ENCODE measurements around the gene SLC48A1. TPM values are rescaled to one million over a fixed set of nuclear protein-coding genes. Genes with fewer than 3 reads are reported as not detected.

Gene SLC48A1
- total and polyA plus RNA-seq, 3 donors from 2014 or later, result 21.0 to 32.0 (median 25.5) TPM

GRCh38 chr12:47751561-47751960 is 21.5 kb upstream of the SLC48A1 start:
- 80 to 83% methylated on average over 7 to 8 of the region's 9 CpGs for WGBS, 2 donors
- no peak for TF ChIP-seq POLR2A (IDR thresholded peaks at IDR 0.05)
- TF ChIP-seq, protein P1, sequence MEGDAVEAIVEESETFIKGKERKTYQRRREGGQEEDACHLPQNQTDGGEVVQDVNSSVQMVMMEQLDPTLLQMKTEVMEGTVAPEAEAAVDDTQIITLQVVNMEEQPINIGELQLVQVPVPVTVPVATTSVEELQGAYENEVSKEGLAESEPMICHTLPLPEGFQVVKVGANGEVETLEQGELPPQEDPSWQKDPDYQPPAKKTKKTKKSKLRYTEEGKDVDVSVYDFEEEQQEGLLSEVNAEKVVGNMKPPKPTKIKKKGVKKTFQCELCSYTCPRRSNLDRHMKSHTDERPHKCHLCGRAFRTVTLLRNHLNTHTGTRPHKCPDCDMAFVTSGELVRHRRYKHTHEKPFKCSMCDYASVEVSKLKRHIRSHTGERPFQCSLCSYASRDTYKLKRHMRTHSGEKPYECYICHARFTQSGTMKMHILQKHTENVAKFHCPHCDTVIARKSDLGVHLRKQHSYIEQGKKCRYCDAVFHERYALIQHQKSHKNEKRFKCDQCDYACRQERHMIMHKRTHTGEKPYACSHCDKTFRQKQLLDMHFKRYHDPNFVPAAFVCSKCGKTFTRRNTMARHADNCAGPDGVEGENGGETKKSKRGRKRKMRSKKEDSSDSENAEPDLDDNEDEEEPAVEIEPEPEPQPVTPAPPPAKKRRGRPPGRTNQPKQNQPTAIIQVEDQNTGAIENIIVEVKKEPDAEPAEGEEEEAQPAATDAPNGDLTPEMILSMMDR (IDR thresholded peaks at IDR 0.05), result no peak
- Histone ChIP-seq H3K36me3 (ENCODE audit: low read depth, missing control alignments) (no peaks in the 10 kb centered on the region), H3K27me3 (no peaks in the 10 kb centered on the region), H3K9me3 (no peaks in the 10 kb centered on the region), H3K4me1 (peaks cover 29% of the 10 kb centered on the region), H3K4me3 (no peak overlapping the region), H3K27ac (no peak overlapping the region)
- DNase-seq, result no peak
- intact Hi-C loops (cut with DNase I; ENCODE audit: low total_unique reads), result no loop called here

DNA sequence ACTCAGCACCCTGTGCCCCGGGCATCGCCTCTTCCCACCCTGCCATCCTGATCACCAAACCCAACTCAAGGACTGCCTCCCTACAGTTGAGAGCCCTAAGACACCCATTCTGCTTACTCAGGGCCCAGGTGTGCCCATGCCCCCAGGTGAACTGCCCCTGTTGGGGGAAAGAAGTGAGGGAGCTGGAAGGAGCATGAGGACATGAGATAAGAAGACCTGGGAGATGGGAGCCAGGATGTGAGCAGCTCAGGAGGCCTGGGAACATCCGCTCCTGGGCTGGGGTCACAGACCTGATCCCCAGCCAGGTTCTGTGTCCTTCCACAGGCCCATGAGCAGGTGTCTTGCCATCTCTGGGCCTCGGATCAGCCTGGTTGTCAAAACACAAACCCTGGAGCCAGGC is 20.9 kb upstream of the SLC48A1 start:
- intact Hi-C loops (cut with DNase I; ENCODE audit: low total_unique reads), result no loop called here
- H3K27me3 ChIP-seq, result no peaks in the 10 kb centered on the region
- no peak overlapping the region for H3K4me3 ChIP-seq
- no peak for DNase-seq
- no peak overlapping the region for H3K27ac ChIP-seq
- 88 to 90% methylated on average over 2 to 4 of the region's 4 CpGs for WGBS, 2 donors
- H3K36me3 ChIP-seq (ENCODE audit: low read depth, missing control alignments), result no peaks in the 10 kb centered on the region
- TF ChIP-seq POLR2A (IDR thresholded peaks at IDR 0.05), result no peak
- TF ChIP-seq, protein P1 (IDR thresholded peaks at IDR 0.05), result no peak
- H3K4me1 ChIP-seq, result peaks cover 29% of the 10 kb centered on the region
- no peaks in the 10 kb centered on the region for H3K9me3 ChIP-seq

DNA sequence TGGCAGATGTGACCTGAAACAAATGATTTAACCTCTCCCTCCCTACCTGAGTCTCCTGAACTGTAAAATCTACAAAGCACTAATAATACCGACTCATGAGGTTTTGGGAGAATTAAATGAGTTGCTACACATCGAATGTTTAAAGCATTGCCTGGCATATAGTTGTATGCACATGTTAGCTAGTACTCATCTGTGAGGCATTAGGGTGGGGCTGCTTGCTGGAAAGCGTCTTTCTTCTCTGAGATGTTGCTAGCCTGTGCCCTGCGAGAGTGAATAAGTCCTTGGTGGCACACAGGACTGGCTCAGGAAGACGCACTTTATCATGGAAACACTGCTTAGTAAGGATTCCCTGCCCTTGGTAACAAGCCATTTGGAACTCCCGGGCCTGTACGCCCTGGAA is 20.5 kb upstream of the SLC48A1 start:
- no peak for TF ChIP-seq POLR2A (IDR thresholded peaks at IDR 0.05)
- TF ChIP-seq, protein P1 (IDR thresholded peaks at IDR 0.05), result no peak
- Histone ChIP-seq H3K27me3 (no peaks in the 10 kb centered on the region), H3K4me3 (no peak overlapping the region), H3K4me1 (peaks cover 33% of the 10 kb centered on the region), H3K27ac (peak overlapping the region; percentile 10 to 63), H3K9me3 (no peaks in the 10 kb centered on the region), H3K36me3 (ENCODE audit: low read depth, missing control alignments) (no peaks in the 10 kb centered on the region)
- intact Hi-C loops (cut with DNase I; ENCODE audit: low total_unique reads), result no loop called here
- 59 to 75% methylated on average over 7 of the region's 7 CpGs for WGBS, 2 donors
- DNase-seq, result no peak

GRCh38 chr12:47753021-47754001 is 19.7 kb upstream of the SLC48A1 start:
- intact Hi-C loops (cut with DNase I; ENCODE audit: low total_unique reads), result no loop called here
- H3K4me1 ChIP-seq, result peaks cover 39% of the 10 kb centered on the region
- no peak for DNase-seq

More at GRCh38 chr12:47753021-47754001, 19.7 kb upstream of the SLC48A1 start:
- TF ChIP-seq, protein P1 (IDR thresholded peaks at IDR 0.05), result no peak
- no peak for TF ChIP-seq POLR2A (IDR thresholded peaks at IDR 0.05)
- 48 to 59% methylated on average over 11 of the region's 11 CpGs for WGBS, 2 donors
- Histone ChIP-seq H3K9me3 (no peaks in the 10 kb centered on the region), H3K27me3 (no peaks in the 10 kb centered on the region), H3K36me3 (ENCODE audit: low read depth, missing control alignments) (no peaks in the 10 kb centered on the region), H3K4me3 (no peak overlapping the region), H3K27ac (peak overlapping the region; percentile 10 to 63)
